ENCODE data around the gene MACROH2A1.

MACROH2A1 gene

GRCh38 chr5:135289651-135290050 is 109.4 kb downstream of the MACROH2A1 start:
- no peak overlapping the region for H2AFZ ChIP-seq (ENCODE audit: low read depth, low read length)
- no peaks in the 10 kb centered on the region for H3K36me3 ChIP-seq (ENCODE audit: insufficient read depth, low read length)
- no peak overlapping the region for H3K4me3 ChIP-seq (ENCODE audit: low read length)
- no peaks in the 10 kb centered on the region for H3K4me1 ChIP-seq (ENCODE audit: insufficient read depth, low read length)
- H3K27me3 ChIP-seq (ENCODE audit: insufficient read depth, low read length): no peaks in the 10 kb centered on the region
- no peaks in the 10 kb centered on the region for H3K9me3 ChIP-seq (ENCODE audit: low read length)

GRCh38 chr5:135287551-135287950 is 111.5 kb downstream of the MACROH2A1 start:
- Histone ChIP-seq H3K27me3 (ENCODE audit: insufficient read depth, low read length) (no peaks in the 10 kb centered on the region), H3K9me3 (ENCODE audit: low read length) (no peaks in the 10 kb centered on the region), H3K4me3 (ENCODE audit: low read length) (no peak overlapping the region), H3K36me3 (ENCODE audit: insufficient read depth, low read length) (no peaks in the 10 kb centered on the region), H3K4me1 (ENCODE audit: insufficient read depth, low read length) (no peaks in the 10 kb centered on the region), H2AFZ (ENCODE audit: low read depth, low read length) (no peak overlapping the region)

Data from neuron (in vitro differentiated cells).